MCF 10A (cell line): Measurements from ENCODE around the gene FAM47A. TPM values are rescaled to one million over a fixed set of nuclear protein-coding genes. Genes with fewer than 3 reads are reported as not detected.

Source experiments
- BruUV-seq: library from RNA; stranded (reverse); fragments of 400-500 nt; replicated peaks from 2 replicates; lab custom pipeline; 2021; lab: Mats Ljungman, UMichigan
- CTCF ChIA-PET: fragments of 300-600 bp; sonication (Branson Sonifier 250); formaldehyde crosslinking; extraction: SDS; loops from one replicate; lab custom pipeline; 2021; ENCODE audit warnings: antibody characterized with exemption, inconsistent platforms; lab: Yijun Ruan, JAX
- POLR2A ChIA-PET: fragments of 300-600, 350-650 bp; sonication (Branson Sonifier 250); formaldehyde crosslinking; extraction: SDS; loops from one replicate; lab custom pipeline; 2020; ENCODE audit warnings: antibody characterized with exemption, inconsistent platforms; lab: Yijun Ruan, JAX
- DNase-seq: peaks from one replicate; pipeline ENCODE4 v3.0.0-alpha.2; 2018; ENCODE audit not compliant: unreplicated experiment
- H3K27ac Mint-ChIP-seq: one replicate; pipeline ENCODE4 v1.8.0; 2022; ENCODE audit warnings: mild to moderate bottlenecking, low read depth, mixed read lengths; ENCODE audit not compliant: unreplicated experiment
- H3K27me3 Mint-ChIP-seq: one replicate; pipeline ENCODE4 v1.8.0; 2022; ENCODE audit warnings: mixed read lengths; ENCODE audit not compliant: insufficient read depth, unreplicated experiment
- H3K36me3 Mint-ChIP-seq: one replicate; pipeline ENCODE4 v1.8.0; 2022; ENCODE audit warnings: mild to moderate bottlenecking, moderate library complexity, mixed read lengths; ENCODE audit not compliant: insufficient read depth, unreplicated experiment
- H3K4me1 Mint-ChIP-seq: one replicate; pipeline ENCODE4 v1.8.0; 2022; ENCODE audit warnings: mixed read lengths; ENCODE audit not compliant: insufficient read depth, unreplicated experiment
- H3K4me3 Mint-ChIP-seq: one replicate; pipeline ENCODE4 v1.8.0; 2022; ENCODE audit warnings: mild to moderate bottlenecking, moderate library complexity, mixed read lengths; ENCODE audit not compliant: unreplicated experiment
- H3K9me3 Mint-ChIP-seq: one replicate; pipeline ENCODE4 v1.8.0; 2022; ENCODE audit warnings: mixed read lengths; ENCODE audit not compliant: unreplicated experiment
- CTCF ChIP-seq: fragments of 200-600 bp; IDR thresholded peaks from one replicate; pipeline ENCODE4 v1.8.0; 2022; ENCODE audit warnings: antibody characterized with exemption, mild to moderate bottlenecking; ENCODE audit not compliant: unreplicated experiment
- intact Hi-C: fragments of 100-400 bp; cut with micrococcal nuclease; formaldehyde crosslinking; loops from 2 replicates; pipeline ENCODE4 v1.14.1; 2022
- total RNA-seq: library from RNA; stranded (reverse); gene quantifications from 2 replicates; pipeline ENCODE4 v1.2.3, GENCODE V29; 2022

Gene FAM47A
- total RNA-seq, 1 experiment from 2014 or later, result not detected

GRCh38 chrX:34119122-34119521, 13.0 kb downstream of the FAM47A start:
- peaks cover 12% of the 10 kb centered on the region for H3K9me3 Mint-ChIP-seq
- ChIA-PET POLR2A (no interaction called here), CTCF (interaction anchor here (0.7 kb wide), 1 partner anchor 30 kb away, joined by 3 read pairs; no protein-coding TSS in a partner anchor)
- no peaks in the 10 kb centered on the region for H3K36me3 Mint-ChIP-seq
- no peaks in the 10 kb centered on the region for H3K27me3 Mint-ChIP-seq
- H3K4me3 Mint-ChIP-seq, result no peak overlapping the region
- no peak overlapping the region for H3K27ac Mint-ChIP-seq
- no peaks in the 10 kb centered on the region for H3K4me1 Mint-ChIP-seq
- no peak for DNase-seq
- no peak for TF ChIP-seq CTCF
- no TSS peak for BruUV-seq
- intact Hi-C loops, result no loop called here

- intact Hi-C loops, result no loop called here
- no peak for DNase-seq
- Mint-ChIP-seq H3K27ac (no peak overlapping the region), H3K27me3 (no peaks in the 10 kb centered on the region), H3K4me3 (no peak overlapping the region), H3K9me3 (no peaks in the 10 kb centered on the region), H3K36me3 (no peaks in the 10 kb centered on the region), H3K4me1 (no peaks in the 10 kb centered on the region)
- no peak for TF ChIP-seq CTCF
- ChIA-PET CTCF (no interaction called here), POLR2A (no interaction called here)
- BruUV-seq, result no TSS peak
Observed at GRCh38 chrX:34112459-34112858, 19.7 kb downstream of the FAM47A start.
